Activated CD4-positive, alpha-beta T cell treated with anti-CD3 and anti-CD28 coated beads, Interleukin-2, amount 10 ng/mL, durations not matched to agents 7 days and 5 days (primary cell): ENCODE measurements around the gene UTS2R. TPM values are rescaled to one million over a fixed set of nuclear protein-coding genes. Genes with fewer than 3 reads are reported as not detected.
"Not testable (repeated sequence)": the region's sequence is repeated elsewhere in the genome, so short reads cannot be mapped to it uniquely, and the experiment has no call there.

Experiments
- CTCF ChIA-PET: fragments of 350-600 bp; sonication (Branson Sonifier 250); formaldehyde crosslinking; loops from one replicate; lab custom pipeline; 2021; ENCODE audit warnings: antibody characterized with exemption; lab: Charles Lee
- POLR2A ChIA-PET: fragments of 350-600 bp; sonication (Branson Sonifier 250); formaldehyde crosslinking; loops from one replicate; lab custom pipeline; 2021; ENCODE audit warnings: antibody characterized with exemption; lab: Charles Lee
- DNase-seq: peaks from one replicate; pipeline ENCODE4 v3.0.0-alpha.2; 2020
- H3K27ac Mint-ChIP-seq: one replicate; pipeline ENCODE4 v1.8.0; 2021; ENCODE audit warnings: mild to moderate bottlenecking, moderate library complexity, mixed read lengths
- H3K27me3 Mint-ChIP-seq: one replicate; pipeline ENCODE4 v1.8.0; 2021; ENCODE audit warnings: mixed read lengths
- H3K36me3 Mint-ChIP-seq: one replicate; pipeline ENCODE4 v1.8.0; 2021; ENCODE audit warnings: low read depth, mixed read lengths
- H3K4me1 Mint-ChIP-seq: one replicate; pipeline ENCODE4 v1.8.0; 2021; ENCODE audit warnings: mixed read lengths
- H3K4me3 Mint-ChIP-seq: one replicate; pipeline ENCODE4 v1.8.0; 2021; ENCODE audit warnings: mild to moderate bottlenecking, moderate library complexity, mixed read lengths
- H3K9me3 Mint-ChIP-seq: one replicate; pipeline ENCODE4 v1.8.0; 2021; ENCODE audit warnings: mixed read lengths
- total RNA-seq, 2 experiments: library from RNA; stranded (reverse); gene quantifications; one replicate each; pipeline ENCODE4 v1.2.3, GENCODE V29; 2021

The UTS2R gene
- total RNA-seq, 2 experiments from 2014 or later, result not detected

GRCh38 chr17:82377294-82377693 lies 5.7 kb downstream of the UTS2R start:
- H3K36me3 Mint-ChIP-seq, DNase-seq, H3K4me3 Mint-ChIP-seq, H3K4me1 Mint-ChIP-seq, H3K27ac Mint-ChIP-seq, H3K9me3 Mint-ChIP-seq, CTCF ChIA-PET, POLR2A ChIA-PET: not testable (repeated sequence)
- peaks cover 44% of the 10 kb centered on the region for H3K27me3 Mint-ChIP-seq

GRCh38 chr17:82377924-82378740 lies 6.6 kb downstream of the UTS2R start:
- H3K27ac Mint-ChIP-seq, result no peak overlapping the region
- no peaks in the 10 kb centered on the region for H3K36me3 Mint-ChIP-seq
- CTCF ChIA-PET, result no interaction called here
- POLR2A ChIA-PET, result no interaction called here
- H3K9me3 Mint-ChIP-seq, result no peaks in the 10 kb centered on the region
- H3K4me1 Mint-ChIP-seq, result no peaks in the 10 kb centered on the region
- no peak overlapping the region for H3K4me3 Mint-ChIP-seq
- no peak for DNase-seq
- peaks cover 36% of the 10 kb centered on the region for H3K27me3 Mint-ChIP-seq

DNA sequence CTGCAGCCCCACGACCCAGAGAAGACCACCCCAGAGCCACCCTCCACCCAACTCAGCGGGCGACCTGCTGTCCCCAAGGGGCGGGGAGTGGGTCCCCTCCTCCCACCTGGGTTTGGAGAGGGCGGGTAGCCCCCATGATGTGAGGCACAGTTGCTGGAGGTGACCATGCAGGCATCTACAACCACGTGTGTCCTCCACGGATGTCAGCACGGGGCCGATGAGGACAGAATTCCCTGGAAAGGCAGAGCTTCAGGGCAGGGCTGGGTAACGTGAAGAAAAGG lies 7.1 kb downstream of the UTS2R start:
- H3K27me3 Mint-ChIP-seq, result peaks cover 31% of the 10 kb centered on the region
- H3K27ac Mint-ChIP-seq, result no peak overlapping the region
- CTCF ChIA-PET, result no interaction called here
- POLR2A ChIA-PET, result no interaction called here
- no peaks in the 10 kb centered on the region for H3K4me1 Mint-ChIP-seq
- no peak overlapping the region for H3K4me3 Mint-ChIP-seq
- H3K36me3 Mint-ChIP-seq, result no peaks in the 10 kb centered on the region
- no peaks in the 10 kb centered on the region for H3K9me3 Mint-ChIP-seq
- no peak for DNase-seq

DNA sequence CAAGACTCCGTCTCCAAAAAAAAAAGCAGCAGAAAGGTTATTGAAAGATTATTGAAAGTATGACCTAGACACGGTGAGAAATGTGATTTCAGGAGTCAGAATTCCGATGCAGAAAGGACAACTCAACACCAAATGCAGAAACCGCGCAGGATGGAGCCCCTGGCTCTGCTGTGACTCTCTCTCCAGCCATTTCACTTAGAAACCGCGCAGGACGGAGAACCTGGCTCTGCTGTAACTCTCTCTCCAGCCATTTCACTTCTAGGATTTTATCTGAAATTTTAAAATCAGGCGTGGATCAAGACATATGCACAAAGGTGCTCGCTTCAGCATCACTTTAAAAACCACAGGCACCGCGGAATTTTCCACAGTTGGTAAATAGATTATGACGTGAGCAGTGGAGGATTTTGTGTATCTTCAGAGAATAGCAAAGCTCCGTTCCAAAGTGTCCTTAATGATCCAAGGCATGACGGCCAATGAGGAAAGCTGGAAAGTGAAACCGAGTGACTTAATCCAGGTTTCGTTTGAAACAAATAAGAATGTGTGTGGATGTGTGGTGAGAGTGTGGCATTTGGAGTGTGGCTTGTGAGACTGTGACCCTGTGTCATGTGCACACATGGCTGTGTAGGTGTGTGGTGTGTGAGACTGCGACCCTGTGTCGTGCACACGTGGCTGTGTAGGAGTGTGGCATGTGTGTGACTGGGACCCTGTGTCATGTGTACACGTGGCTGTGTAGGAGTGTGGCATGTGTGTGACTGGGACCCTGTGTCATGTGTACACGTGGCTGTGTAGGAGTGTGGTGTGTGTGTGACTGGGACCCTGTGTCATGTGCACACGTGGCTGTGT lies 9.5 kb downstream of the UTS2R start:
- H3K4me3 Mint-ChIP-seq, result no peak overlapping the region
- ChIA-PET CTCF (no interaction called here), POLR2A (no interaction called here)
- DNase-seq, result no peak
- H3K4me1 Mint-ChIP-seq, result no peaks in the 10 kb centered on the region
- no peaks in the 10 kb centered on the region for H3K36me3 Mint-ChIP-seq
- no peaks in the 10 kb centered on the region for H3K9me3 Mint-ChIP-seq
- H3K27ac Mint-ChIP-seq, result no peak overlapping the region
- peaks cover 24% of the 10 kb centered on the region for H3K27me3 Mint-ChIP-seq

- peaks cover 21% of the 10 kb centered on the region for H3K27me3 Mint-ChIP-seq
- CTCF ChIA-PET, result interaction anchor here (0.8 kb wide), 1 partner anchor 11 kb away, joined by 3 read pairs; no protein-coding TSS in a partner anchor
- H3K4me3 Mint-ChIP-seq, DNase-seq, H3K27ac Mint-ChIP-seq, POLR2A ChIA-PET, H3K4me1 Mint-ChIP-seq, H3K9me3 Mint-ChIP-seq, H3K36me3 Mint-ChIP-seq: not testable (repeated sequence)
Measured at GRCh38 chr17:82381703-82382009, 10.1 kb downstream of the UTS2R start.

DNA sequence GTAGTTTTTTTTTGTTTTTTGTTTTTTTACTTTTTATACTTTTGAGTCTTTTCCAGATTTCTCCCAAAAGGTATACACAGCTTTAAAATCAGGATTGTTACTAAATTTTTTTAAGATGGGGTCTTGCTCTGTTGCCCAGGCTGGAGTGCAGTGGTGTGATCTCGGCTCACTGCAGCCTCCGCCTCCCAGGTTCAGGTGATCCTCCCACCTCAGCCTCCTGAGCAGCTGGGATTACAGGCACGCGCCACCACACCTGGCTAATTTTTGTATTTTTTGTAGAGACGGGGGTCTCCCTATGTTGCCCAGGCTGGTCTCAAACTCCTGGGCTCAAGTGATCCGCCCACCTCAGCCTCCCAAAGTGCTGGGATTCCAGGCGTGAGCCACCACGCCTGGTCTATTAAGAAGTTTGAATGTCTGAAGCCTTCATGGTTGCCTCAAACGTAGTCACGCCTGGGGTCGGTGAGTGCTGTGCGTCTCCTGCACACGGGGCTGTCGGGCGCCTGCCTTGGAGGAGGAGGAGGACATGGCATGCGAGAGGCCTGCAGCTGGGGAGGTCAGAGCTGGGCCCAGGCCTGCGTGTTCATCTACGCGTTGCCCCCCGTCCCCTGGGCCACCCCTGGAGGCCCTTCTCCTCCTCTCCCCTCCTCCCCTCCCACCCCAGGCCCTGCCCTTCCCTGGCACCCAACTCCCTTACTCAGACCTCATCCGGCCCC lies 10.8 kb downstream of the UTS2R start:
- H3K4me3 Mint-ChIP-seq, DNase-seq, H3K27ac Mint-ChIP-seq, POLR2A ChIA-PET, H3K9me3 Mint-ChIP-seq, H3K36me3 Mint-ChIP-seq, H3K4me1 Mint-ChIP-seq: not testable (repeated sequence)
- peaks cover 20% of the 10 kb centered on the region for H3K27me3 Mint-ChIP-seq
- CTCF ChIA-PET, result interaction anchor here (0.8 kb wide), 1 partner anchor 12 kb away, joined by 3 read pairs; no protein-coding TSS in a partner anchor

DNA sequence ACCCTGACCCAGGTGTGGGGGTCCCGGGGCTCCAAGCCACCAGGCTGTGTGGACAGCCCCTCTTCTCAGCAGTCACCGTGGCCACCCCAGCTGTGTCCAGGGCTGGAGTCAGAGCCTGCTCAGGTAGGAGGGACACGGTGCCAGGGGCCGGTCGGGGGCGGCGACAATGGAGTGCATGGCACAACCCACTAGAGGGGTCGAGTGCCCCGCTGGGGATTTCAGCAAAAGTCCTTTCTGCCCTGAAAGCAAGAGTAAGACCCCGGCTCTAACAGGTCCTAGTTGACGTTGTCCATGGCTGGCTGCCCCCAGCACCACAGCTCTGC lies 11.3 kb downstream of the UTS2R start:
- ChIA-PET CTCF (no interaction called here), POLR2A (no interaction called here)
- DNase-seq, result no peak
- peaks cover 20% of the 10 kb centered on the region for H3K27me3 Mint-ChIP-seq
- H3K27ac Mint-ChIP-seq, result no peak overlapping the region
- no peaks in the 10 kb centered on the region for H3K9me3 Mint-ChIP-seq
- peaks cover 2% of the 10 kb centered on the region for H3K4me1 Mint-ChIP-seq
- H3K36me3 Mint-ChIP-seq, result no peaks in the 10 kb centered on the region
- no peak overlapping the region for H3K4me3 Mint-ChIP-seq

GRCh38 chr17:82383411-82383810 lies 11.8 kb downstream of the UTS2R start:
- H3K9me3 Mint-ChIP-seq, result no peaks in the 10 kb centered on the region
- no peak overlapping the region for H3K4me3 Mint-ChIP-seq
- POLR2A ChIA-PET, result no interaction called here
- CTCF ChIA-PET, result interaction anchor here (1.1 kb wide), 1 partner anchor 17 kb away, joined by 3 read pairs; no protein-coding TSS in a partner anchor
- H3K27me3 Mint-ChIP-seq, result peaks cover 20% of the 10 kb centered on the region
- no peaks in the 10 kb centered on the region for H3K36me3 Mint-ChIP-seq
- H3K4me1 Mint-ChIP-seq, result peaks cover 2% of the 10 kb centered on the region
- H3K27ac Mint-ChIP-seq, result no peak overlapping the region
- DNase-seq, result no peak

DNA sequence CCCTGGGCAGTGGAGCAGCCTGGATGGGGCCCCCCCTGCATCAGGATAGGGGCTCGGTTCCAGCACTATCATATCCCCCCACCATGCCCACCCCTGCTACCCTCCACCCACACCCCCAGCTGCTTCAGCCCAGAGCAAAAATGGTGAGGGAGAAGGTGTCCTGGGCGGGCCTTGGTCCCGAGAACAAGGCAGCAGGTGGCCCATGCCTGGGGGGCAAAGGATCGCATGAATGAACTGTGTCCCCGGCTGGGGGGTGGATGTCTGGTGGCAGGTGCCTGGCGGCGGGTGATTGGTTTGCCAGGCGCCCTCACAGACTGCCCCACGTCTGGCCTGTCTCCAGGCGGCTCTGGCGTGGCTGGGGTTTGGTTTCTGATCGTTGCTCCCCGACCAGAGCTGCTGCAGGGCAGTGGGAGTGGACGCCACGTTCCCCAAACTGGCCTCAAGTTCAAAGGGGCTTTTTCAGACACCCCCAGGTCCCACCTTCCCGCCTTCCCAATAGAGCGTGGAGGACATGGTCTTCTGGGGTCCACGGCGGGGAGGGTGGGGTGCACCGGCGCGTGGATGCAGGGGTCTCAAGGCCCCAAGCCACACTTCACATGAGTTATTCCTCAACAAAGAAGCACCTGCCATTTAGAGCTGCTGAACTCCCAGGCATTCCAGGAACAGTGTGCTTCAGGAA lies 12.6 kb downstream of the UTS2R start:
- Mint-ChIP-seq H3K27ac (no peak overlapping the region), H3K9me3 (no peaks in the 10 kb centered on the region), H3K4me1 (peaks cover 2% of the 10 kb centered on the region), H3K36me3 (no peaks in the 10 kb centered on the region), H3K27me3 (peaks cover 17% of the 10 kb centered on the region), H3K4me3 (no peak overlapping the region)
- DNase-seq, result no peak
- ChIA-PET CTCF (interaction anchor here (1.1 kb wide), 1 partner anchor 16 kb away, joined by 3 read pairs; no protein-coding TSS in a partner anchor), POLR2A (no interaction called here)

DNA sequence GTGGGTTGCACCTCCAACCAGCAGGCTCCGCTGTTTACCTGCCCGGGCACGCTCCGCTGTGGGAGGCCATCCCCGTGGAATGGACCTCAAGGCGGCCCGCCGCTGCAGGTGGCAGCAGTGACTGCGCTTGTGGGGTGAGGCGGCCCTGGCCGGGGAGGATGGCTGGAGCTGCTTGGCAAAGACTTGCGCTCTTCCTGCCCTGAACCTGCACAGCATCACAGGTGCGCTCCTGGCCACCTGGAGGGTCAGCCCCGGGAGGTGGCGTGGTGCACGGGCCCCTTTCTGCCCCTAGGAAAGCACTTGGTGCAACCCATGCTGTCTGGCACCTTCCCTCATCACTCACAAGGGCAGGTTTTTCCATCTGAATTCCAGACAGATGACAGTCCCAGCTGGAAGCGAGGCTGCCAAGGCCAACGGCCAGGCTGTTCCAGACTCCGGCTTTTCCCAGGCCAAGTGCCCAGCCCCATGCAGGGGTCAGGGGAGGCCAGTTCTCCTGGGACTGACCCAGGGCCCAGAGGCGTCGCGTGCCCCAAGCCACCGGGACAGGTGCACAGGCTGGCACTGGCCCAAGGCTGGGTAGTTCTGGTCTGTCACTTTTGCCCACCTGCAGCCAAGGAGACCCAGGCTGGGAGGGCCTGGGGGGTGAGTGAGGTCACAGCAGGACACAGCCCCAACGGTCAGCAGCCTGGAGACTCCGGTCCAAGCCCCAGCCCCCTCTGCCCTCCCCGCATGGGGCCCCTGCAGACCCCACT lies 13.3 kb downstream of the UTS2R start:
- Mint-ChIP-seq H3K4me1 (peaks cover 2% of the 10 kb centered on the region), H3K36me3 (no peaks in the 10 kb centered on the region), H3K9me3 (no peaks in the 10 kb centered on the region), H3K27ac (no peak overlapping the region), H3K27me3 (peaks cover 15% of the 10 kb centered on the region), H3K4me3 (no peak overlapping the region)
- ChIA-PET CTCF (no interaction called here), POLR2A (no interaction called here)
- no peak for DNase-seq

GRCh38 chr17:82385559-82386254 lies 14.1 kb downstream of the UTS2R start:
- no peaks in the 10 kb centered on the region for H3K9me3 Mint-ChIP-seq

More at GRCh38 chr17:82385559-82386254, 14.1 kb downstream of the UTS2R start:
- no peak for DNase-seq
- CTCF ChIA-PET, result no interaction called here
- no peak overlapping the region for H3K4me3 Mint-ChIP-seq
- no peaks in the 10 kb centered on the region for H3K36me3 Mint-ChIP-seq
- POLR2A ChIA-PET, result no interaction called here
- H3K4me1 Mint-ChIP-seq, result peaks cover 2% of the 10 kb centered on the region
- no peak overlapping the region for H3K27ac Mint-ChIP-seq
- peaks cover 10% of the 10 kb centered on the region for H3K27me3 Mint-ChIP-seq
